Mammary epithelial cell (primary cell): ENCODE results near the gene GABRG3.

Experiments used
- EZH2 ChIP-seq: IDR thresholded peaks from 2 replicates; pipeline ENCODE4 v1.6.1; 2012; ENCODE audit warnings: low read length, inconsistent platforms, borderline replicate concordance
- TF ChIP-seq, protein P1 (sequence below), 2 donors: IDR thresholded peaks in 1 of 2; conservative IDR thresholded peaks in 1 of 2; 2 replicates each; pipeline ENCODE4 v1.5.1; 2011 to 2012; ENCODE audit warnings: inconsistent platforms in 2 of 2, low read length in 2 of 2, mild to moderate bottlenecking in 2 of 2, control low read depth in 1 of 2, low read depth in 1 of 2; ENCODE audit not compliant: insufficient read depth in 1 of 2; ENCODE audit errors: extremely low read depth in 1 of 2

- TF ChIP-seq EZH2, result no peak
- TF ChIP-seq, protein P1, sequence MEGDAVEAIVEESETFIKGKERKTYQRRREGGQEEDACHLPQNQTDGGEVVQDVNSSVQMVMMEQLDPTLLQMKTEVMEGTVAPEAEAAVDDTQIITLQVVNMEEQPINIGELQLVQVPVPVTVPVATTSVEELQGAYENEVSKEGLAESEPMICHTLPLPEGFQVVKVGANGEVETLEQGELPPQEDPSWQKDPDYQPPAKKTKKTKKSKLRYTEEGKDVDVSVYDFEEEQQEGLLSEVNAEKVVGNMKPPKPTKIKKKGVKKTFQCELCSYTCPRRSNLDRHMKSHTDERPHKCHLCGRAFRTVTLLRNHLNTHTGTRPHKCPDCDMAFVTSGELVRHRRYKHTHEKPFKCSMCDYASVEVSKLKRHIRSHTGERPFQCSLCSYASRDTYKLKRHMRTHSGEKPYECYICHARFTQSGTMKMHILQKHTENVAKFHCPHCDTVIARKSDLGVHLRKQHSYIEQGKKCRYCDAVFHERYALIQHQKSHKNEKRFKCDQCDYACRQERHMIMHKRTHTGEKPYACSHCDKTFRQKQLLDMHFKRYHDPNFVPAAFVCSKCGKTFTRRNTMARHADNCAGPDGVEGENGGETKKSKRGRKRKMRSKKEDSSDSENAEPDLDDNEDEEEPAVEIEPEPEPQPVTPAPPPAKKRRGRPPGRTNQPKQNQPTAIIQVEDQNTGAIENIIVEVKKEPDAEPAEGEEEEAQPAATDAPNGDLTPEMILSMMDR (conservative IDR thresholded peaks at IDR 0.05 in 1 of 2, IDR thresholded peaks at IDR 0.05 in 1 of 2; ENCODE audit: extremely low read depth in 1 of 2, insufficient read depth in 1 of 2, low read depth in 1 of 2, low read length in 2 of 2), result no peak
These were observed 603.0 kb downstream of the GABRG3 start for GRCh38 chr15:27573805-27574485.
